HL-60 (cell line): ENCODE measurements around the gene SDHD.

Experiments used
- GABPA ChIP-seq: IDR thresholded peaks from 2 replicates; pipeline ENCODE4 v1.6.1; 2012; ENCODE audit warnings: low read depth
- POLR2AphosphoS5 ChIP-seq: IDR thresholded peaks from 2 replicates; pipeline ENCODE4 v1.6.1; 2012; ENCODE audit warnings: low read depth
- TF ChIP-seq, protein P1 (sequence below): IDR thresholded peaks from one replicate; pipeline ENCODE4 v1.5.1; 2011; ENCODE audit warnings: low read length, control low read depth, inconsistent platforms; ENCODE audit not compliant: insufficient read depth
- TF ChIP-seq, protein P2 (sequence below): IDR thresholded peaks from 2 replicates; pipeline ENCODE4 v1.6.1; 2012; ENCODE audit warnings: low read depth; ENCODE audit not compliant: insufficient replicate concordance

DNA sequence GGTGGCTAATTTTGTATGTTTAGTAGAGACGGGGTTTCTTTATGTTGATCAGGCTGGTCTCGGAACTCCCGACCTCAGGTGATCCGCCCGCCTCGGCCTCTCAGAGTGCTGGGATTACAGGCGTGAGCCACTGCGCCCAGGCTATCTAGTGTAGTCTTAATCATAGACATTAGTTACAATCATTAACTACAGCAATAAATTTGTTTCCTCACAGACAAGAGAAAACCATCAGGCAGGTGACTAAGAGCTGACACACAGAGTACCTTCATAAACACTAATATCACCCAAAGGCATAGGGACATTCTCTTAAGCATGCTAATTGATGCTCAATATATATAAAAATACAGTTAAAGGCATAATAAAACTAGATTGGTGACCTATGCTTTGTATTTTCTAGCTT lies 19.4 kb downstream of the SDHD start:
- TF ChIP-seq, protein P1, sequence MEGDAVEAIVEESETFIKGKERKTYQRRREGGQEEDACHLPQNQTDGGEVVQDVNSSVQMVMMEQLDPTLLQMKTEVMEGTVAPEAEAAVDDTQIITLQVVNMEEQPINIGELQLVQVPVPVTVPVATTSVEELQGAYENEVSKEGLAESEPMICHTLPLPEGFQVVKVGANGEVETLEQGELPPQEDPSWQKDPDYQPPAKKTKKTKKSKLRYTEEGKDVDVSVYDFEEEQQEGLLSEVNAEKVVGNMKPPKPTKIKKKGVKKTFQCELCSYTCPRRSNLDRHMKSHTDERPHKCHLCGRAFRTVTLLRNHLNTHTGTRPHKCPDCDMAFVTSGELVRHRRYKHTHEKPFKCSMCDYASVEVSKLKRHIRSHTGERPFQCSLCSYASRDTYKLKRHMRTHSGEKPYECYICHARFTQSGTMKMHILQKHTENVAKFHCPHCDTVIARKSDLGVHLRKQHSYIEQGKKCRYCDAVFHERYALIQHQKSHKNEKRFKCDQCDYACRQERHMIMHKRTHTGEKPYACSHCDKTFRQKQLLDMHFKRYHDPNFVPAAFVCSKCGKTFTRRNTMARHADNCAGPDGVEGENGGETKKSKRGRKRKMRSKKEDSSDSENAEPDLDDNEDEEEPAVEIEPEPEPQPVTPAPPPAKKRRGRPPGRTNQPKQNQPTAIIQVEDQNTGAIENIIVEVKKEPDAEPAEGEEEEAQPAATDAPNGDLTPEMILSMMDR, result no peak
- TF ChIP-seq, protein P2, sequence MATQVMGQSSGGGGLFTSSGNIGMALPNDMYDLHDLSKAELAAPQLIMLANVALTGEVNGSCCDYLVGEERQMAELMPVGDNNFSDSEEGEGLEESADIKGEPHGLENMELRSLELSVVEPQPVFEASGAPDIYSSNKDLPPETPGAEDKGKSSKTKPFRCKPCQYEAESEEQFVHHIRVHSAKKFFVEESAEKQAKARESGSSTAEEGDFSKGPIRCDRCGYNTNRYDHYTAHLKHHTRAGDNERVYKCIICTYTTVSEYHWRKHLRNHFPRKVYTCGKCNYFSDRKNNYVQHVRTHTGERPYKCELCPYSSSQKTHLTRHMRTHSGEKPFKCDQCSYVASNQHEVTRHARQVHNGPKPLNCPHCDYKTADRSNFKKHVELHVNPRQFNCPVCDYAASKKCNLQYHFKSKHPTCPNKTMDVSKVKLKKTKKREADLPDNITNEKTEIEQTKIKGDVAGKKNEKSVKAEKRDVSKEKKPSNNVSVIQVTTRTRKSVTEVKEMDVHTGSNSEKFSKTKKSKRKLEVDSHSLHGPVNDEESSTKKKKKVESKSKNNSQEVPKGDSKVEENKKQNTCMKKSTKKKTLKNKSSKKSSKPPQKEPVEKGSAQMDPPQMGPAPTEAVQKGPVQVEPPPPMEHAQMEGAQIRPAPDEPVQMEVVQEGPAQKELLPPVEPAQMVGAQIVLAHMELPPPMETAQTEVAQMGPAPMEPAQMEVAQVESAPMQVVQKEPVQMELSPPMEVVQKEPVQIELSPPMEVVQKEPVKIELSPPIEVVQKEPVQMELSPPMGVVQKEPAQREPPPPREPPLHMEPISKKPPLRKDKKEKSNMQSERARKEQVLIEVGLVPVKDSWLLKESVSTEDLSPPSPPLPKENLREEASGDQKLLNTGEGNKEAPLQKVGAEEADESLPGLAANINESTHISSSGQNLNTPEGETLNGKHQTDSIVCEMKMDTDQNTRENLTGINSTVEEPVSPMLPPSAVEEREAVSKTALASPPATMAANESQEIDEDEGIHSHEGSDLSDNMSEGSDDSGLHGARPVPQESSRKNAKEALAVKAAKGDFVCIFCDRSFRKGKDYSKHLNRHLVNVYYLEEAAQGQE, result no peak
- TF ChIP-seq POLR2AphosphoS5, result no peak
- no peak for TF ChIP-seq GABPA
